Mesothelial cell of epicardium (in vitro differentiated cells): Measurements from ENCODE around the gene CLUH. TPM values are rescaled to one million over a fixed set of nuclear protein-coding genes. Genes with fewer than 3 reads are reported as not detected.
"Not testable (repeated sequence)": the region's sequence is repeated elsewhere in the genome, so short reads cannot be mapped to it uniquely, and the experiment has no call there.

ENCODE experiments used
- DNase-seq, 2 experiments: peaks; one replicate each; pipeline ENCODE4 v3.0.0; 2021; ENCODE audit warnings: low spot score in 2 of 2; ENCODE audit not compliant: unreplicated experiment in 2 of 2
- H3K27ac Mint-ChIP-seq: 2 replicates; pipeline ENCODE4 v1.8.0; 2021; ENCODE audit warnings: mixed read lengths
- H3K27me3 Mint-ChIP-seq: 2 replicates; pipeline ENCODE4 v1.8.0; 2021; ENCODE audit warnings: low read depth, mixed read lengths
- H3K36me3 Mint-ChIP-seq: 2 replicates; pipeline ENCODE4 v1.8.0; 2021; ENCODE audit warnings: mixed read lengths
- H3K4me1 Mint-ChIP-seq: 2 replicates; pipeline ENCODE4 v1.8.0; 2021; ENCODE audit warnings: mixed read lengths
- H3K4me3 Mint-ChIP-seq: 2 replicates; pipeline ENCODE4 v1.8.0; 2021; ENCODE audit warnings: mild to moderate bottlenecking, moderate library complexity, mixed read lengths
- H3K9me3 Mint-ChIP-seq: 2 replicates; pipeline ENCODE4 v1.8.0; 2021; ENCODE audit warnings: mixed read lengths
- CTCF ChIP-seq: fragments of 200-600 bp; sonication (generic); IDR thresholded peaks from one replicate; pipeline ENCODE4 v1.5.0; 2021; ENCODE audit warnings: antibody characterized with exemption; ENCODE audit not compliant: unreplicated experiment
- total RNA-seq: library from RNA; stranded (reverse); gene quantifications from 3 replicates; pipeline ENCODE4 v1.2.1, GENCODE V29; 2021

The CLUH gene
- total RNA-seq, 1 donor from 2014 or later, result 46.9 TPM

GRCh38 chr17:2703181-2703580 is 8.4 kb downstream of the CLUH start:
- DNase-seq, result no peak
- no peak overlapping the region for H3K27ac Mint-ChIP-seq

GRCh38 chr17:2701996-2702741 is 9.4 kb downstream of the CLUH start:
- no peaks in the 10 kb centered on the region for H3K4me1 Mint-ChIP-seq
- H3K27me3 Mint-ChIP-seq, result no peaks in the 10 kb centered on the region
- TF ChIP-seq CTCF, result no peak
- no peaks in the 10 kb centered on the region for H3K9me3 Mint-ChIP-seq
- H3K27ac Mint-ChIP-seq, result no peak overlapping the region
- DNase-seq, result no peak
- H3K4me3 Mint-ChIP-seq, result no peak overlapping the region
- no peaks in the 10 kb centered on the region for H3K36me3 Mint-ChIP-seq

More at GRCh38 chr17:2703181-2703580, 8.4 kb downstream of the CLUH start:
- Mint-ChIP-seq H3K4me3 (no peak overlapping the region), H3K9me3 (no peaks in the 10 kb centered on the region), H3K36me3 (no peaks in the 10 kb centered on the region), H3K27me3 (no peaks in the 10 kb centered on the region), H3K4me1 (no peaks in the 10 kb centered on the region)
- TF ChIP-seq CTCF, result no peak

GRCh38 chr17:2701161-2701995 is 10.2 kb downstream of the CLUH start:
- H3K36me3 Mint-ChIP-seq, result no peaks in the 10 kb centered on the region
- TF ChIP-seq CTCF, result no peak
- no peak for DNase-seq
- H3K9me3 Mint-ChIP-seq, result no peaks in the 10 kb centered on the region
- H3K4me1 Mint-ChIP-seq, result no peaks in the 10 kb centered on the region
- H3K27me3 Mint-ChIP-seq, result no peaks in the 10 kb centered on the region
- H3K27ac Mint-ChIP-seq, result no peak overlapping the region
- no peak overlapping the region for H3K4me3 Mint-ChIP-seq

GRCh38 chr17:2700491-2701141 is 10.9 kb downstream of the CLUH start:
- H3K4me3 Mint-ChIP-seq, result no peak overlapping the region
- no peaks in the 10 kb centered on the region for H3K4me1 Mint-ChIP-seq
- no peaks in the 10 kb centered on the region for H3K27me3 Mint-ChIP-seq
- no peaks in the 10 kb centered on the region for H3K9me3 Mint-ChIP-seq
- no peak for DNase-seq
- TF ChIP-seq CTCF, result no peak
- no peaks in the 10 kb centered on the region for H3K36me3 Mint-ChIP-seq
- H3K27ac Mint-ChIP-seq, result no peak overlapping the region

- Mint-ChIP-seq H3K4me3 (no peak overlapping the region), H3K4me1 (no peaks in the 10 kb centered on the region), H3K9me3 (no peaks in the 10 kb centered on the region), H3K27ac (no peak overlapping the region), H3K36me3 (no peaks in the 10 kb centered on the region), H3K27me3 (no peaks in the 10 kb centered on the region)
- DNase-seq, result no peak
- no peak for TF ChIP-seq CTCF
Observed at GRCh38 chr17:2700030-2700490, 11.5 kb downstream of the CLUH start.

GRCh38 chr17:2699216-2699805 is 12.3 kb downstream of the CLUH start:
- not testable (repeated sequence) for H3K4me1 Mint-ChIP-seq, H3K4me3 Mint-ChIP-seq, H3K27ac Mint-ChIP-seq, H3K27me3 Mint-ChIP-seq, DNase-seq, H3K36me3 Mint-ChIP-seq, H3K9me3 Mint-ChIP-seq
